ENCODE data around the gene CNGB1.

GRCh38 chr16:57914244-57915173 is 56.4 kb downstream of the CNGB1 start:
- TF ChIP-seq CTCF (IDR thresholded peaks at IDR 0.05; ENCODE audit: borderline replicate concordance, extremely low read depth, low read length, poor library complexity, severe bottlenecking) (no peak), EZH2 (IDR thresholded peaks at IDR 0.05; ENCODE audit: borderline replicate concordance, low read depth, low read length, severe bottlenecking) (no peak)

Measured in DND-41 (cell line).